Hepatocyte (in vitro differentiated cells): ENCODE data around the gene SOCS2. TPM values are rescaled to one million over a fixed set of nuclear protein-coding genes. Genes with fewer than 3 reads are reported as not detected.

Experiments
- DNase-seq: peaks from one replicate; pipeline ENCODE4 v3.0.0-alpha.2; 2016; ENCODE audit warnings: low spot score
- H2AFZ ChIP-seq: fragments of 200-600 bp; sonication (generic); 2 replicates; pipeline ENCODE4 v1.6.0; 2016; ENCODE audit warnings: antibody characterized with exemption, mild to moderate bottlenecking
- H3K27ac ChIP-seq: fragments of 200-600 bp; sonication (generic); 2 replicates; pipeline ENCODE4 v1.5.1; 2016; ENCODE audit warnings: mild to moderate bottlenecking
- H3K27me3 ChIP-seq: fragments of 200-600 bp; sonication (generic); 2 replicates; pipeline ENCODE4 v1.6.1; 2016
- H3K36me3 ChIP-seq: fragments of 200-600 bp; sonication (generic); replicated peaks from 2 replicates; pipeline ENCODE4 v1.5.1; 2016; ENCODE audit warnings: low read depth; ENCODE audit not compliant: insufficient read depth
- H3K4me1 ChIP-seq: fragments of 200-600 bp; sonication (generic); 2 replicates; pipeline ENCODE4 v1.5.1; 2016; ENCODE audit warnings: mild to moderate bottlenecking, moderate library complexity; ENCODE audit not compliant: insufficient read depth
- H3K4me2 ChIP-seq: fragments of 200-600 bp; sonication (generic); 2 replicates; pipeline ENCODE4 v1.6.0; 2016
- H3K4me3 ChIP-seq: fragments of 200-600 bp; sonication (generic); 2 replicates; pipeline ENCODE4 v1.5.1; 2016; ENCODE audit warnings: mild to moderate bottlenecking
- H3K79me2 ChIP-seq: fragments of 200-600 bp; sonication (generic); 2 replicates; pipeline ENCODE4 v1.6.0; 2017; ENCODE audit warnings: mild to moderate bottlenecking
- H3K9me2 ChIP-seq: fragments of 200-600 bp; sonication (generic); replicated peaks from 2 replicates; pipeline ENCODE4 v1.6.0; 2017; ENCODE audit warnings: mild to moderate bottlenecking; ENCODE audit not compliant: insufficient read depth
- H3K9me3 ChIP-seq: fragments of 200-600 bp; sonication (generic); 2 replicates; pipeline ENCODE4 v1.5.1; 2016; ENCODE audit warnings: low read depth, mild to moderate bottlenecking
- H4K20me1 ChIP-seq: fragments of 200-600 bp; sonication (generic); 2 replicates; pipeline ENCODE4 v1.6.0; 2016; ENCODE audit warnings: mild to moderate bottlenecking; ENCODE audit not compliant: insufficient read depth, poor library complexity, severe bottlenecking
- CTCF ChIP-seq: fragments of 200-600 bp; sonication (generic); IDR thresholded peaks from 2 replicates; pipeline ENCODE4 v1.5.1; 2016; ENCODE audit warnings: antibody characterized with exemption, mild to moderate bottlenecking; ENCODE audit not compliant: poor library complexity
- EZH2 ChIP-seq: fragments of 200-600 bp; sonication (generic); IDR thresholded peaks from 2 replicates; pipeline ENCODE4 v1.6.1; 2016; ENCODE audit warnings: antibody characterized with exemption, mild to moderate bottlenecking, borderline replicate concordance
- EZH2phosphoT487 ChIP-seq: fragments of 200-600 bp; sonication (generic); IDR thresholded peaks from one replicate; pipeline ENCODE4 v1.6.1; 2018; ENCODE audit warnings: antibody characterized with exemption, mild to moderate bottlenecking, low read depth, moderate library complexity; ENCODE audit not compliant: unreplicated experiment, severe bottlenecking
- WGBS: methylation state at CpG from one replicate; pipeline ENCODE4 v1.1.6; 2016; ENCODE audit warnings: low lambda C conversion rate; ENCODE audit errors: missing lambda C conversion rate; 5-methylcytosine and 5-hydroxymethylcytosine counted together
- polyA plus RNA-seq: library from polyadenylated mRNA; unstranded; fragments of >200 nt; fragmentation: Nextera tagmentation; extraction: Ambion mirVana; gene quantifications from 2 replicates; pipeline ENCODE4 v1.2.1, GENCODE V29; 2016
- total RNA-seq: library from RNA; depleted of rRNA; stranded (reverse); fragments of >200 nt; gene quantifications from 2 replicates; pipeline ENCODE4 v1.2.3, GENCODE V29; 2014

Gene SOCS2
- total and polyA plus RNA-seq, 2 experiments from 2014 or later = 30.9 to 33.4 TPM

- Histone ChIP-seq H4K20me1 (no peaks in the 10 kb centered on the region), H3K9me3 (no peaks in the 10 kb centered on the region), H3K79me2 (no peaks in the 10 kb centered on the region), H2AFZ (no peak overlapping the region), H3K4me2 (no peak overlapping the region), H3K27ac (peak overlapping the region; percentile 67), H3K4me3 (no peak overlapping the region), H3K4me1 (no peaks in the 10 kb centered on the region), H3K27me3 (no peaks in the 10 kb centered on the region), H3K36me3 (no peaks in the 10 kb centered on the region), H3K9me2 (no peaks in the 10 kb centered on the region)
- TF ChIP-seq EZH2 (no peak), CTCF (peak; percentile 30), EZH2phosphoT487 (no peak)
- 46% methylated on average over 6 of the region's 6 CpGs for WGBS
- DNase-seq = peak; percentile 69
Observed at GRCh38 chr12:93563807-93564538, 8.5 kb upstream of the SOCS2 start.

- no peak for DNase-seq
- H3K4me1 ChIP-seq = no peaks in the 10 kb centered on the region
- H3K4me3 ChIP-seq = no peak overlapping the region
- WGBS = 89% methylated on average over 3 of the region's 3 CpGs
- H3K27me3 ChIP-seq = no peaks in the 10 kb centered on the region
- H3K36me3 ChIP-seq = no peaks in the 10 kb centered on the region
- H3K9me3 ChIP-seq = no peaks in the 10 kb centered on the region
- no peak for TF ChIP-seq EZH2
- no peak for TF ChIP-seq CTCF
- no peak for TF ChIP-seq EZH2phosphoT487
- no peaks in the 10 kb centered on the region for H3K79me2 ChIP-seq
- H3K4me2 ChIP-seq = no peak overlapping the region
- H3K27ac ChIP-seq = no peak overlapping the region
- no peaks in the 10 kb centered on the region for H4K20me1 ChIP-seq
- H2AFZ ChIP-seq = no peak overlapping the region
- H3K9me2 ChIP-seq = no peaks in the 10 kb centered on the region
Observed at GRCh38 chr12:93565760-93566159, 6.7 kb upstream of the SOCS2 start.

GRCh38 chr12:93567174-93567573 lies 5.3 kb upstream of the SOCS2 start:
- H4K20me1 ChIP-seq = no peaks in the 10 kb centered on the region
- no peak overlapping the region for H3K4me3 ChIP-seq
- no peak overlapping the region for H2AFZ ChIP-seq
- H3K27ac ChIP-seq = no peak overlapping the region
- no peaks in the 10 kb centered on the region for H3K79me2 ChIP-seq
- H3K27me3 ChIP-seq = no peaks in the 10 kb centered on the region
- H3K4me1 ChIP-seq = no peaks in the 10 kb centered on the region
- no peaks in the 10 kb centered on the region for H3K9me2 ChIP-seq
- DNase-seq = no peak
- H3K9me3 ChIP-seq = no peaks in the 10 kb centered on the region
- no peak for TF ChIP-seq CTCF
- TF ChIP-seq EZH2phosphoT487 = no peak
- no peaks in the 10 kb centered on the region for H3K36me3 ChIP-seq
- H3K4me2 ChIP-seq = no peak overlapping the region
- WGBS = 88% methylated on average over 3 of the region's 3 CpGs
